HUDEP-2 (cell line): ENCODE data around the gene MYPOP.
"Not testable (repeated sequence)": the region's sequence is repeated elsewhere in the genome, so short reads cannot be mapped to it uniquely, and the experiment has no call there.

Experiments
- DNase-seq, 76 experiments: peaks; one replicate each; lab custom pipeline; 2025; ENCODE audit not compliant: unreplicated experiment in 76 of 76; lab: John Stamatoyannopoulos, UW

Gene MYPOP

GRCh38 chr19:45884682-45885555 is 17.5 kb downstream of the MYPOP start:
- DNase-seq = peak in 8 of 76 experiments; percentile 24 to 50 (median 39)

GRCh38 chr19:45883881-45884681 is 18.3 kb downstream of the MYPOP start:
- no peak for DNase-seq

GRCh38 chr19:45883586-45883880 is 18.9 kb downstream of the MYPOP start:
- no peak for DNase-seq

GRCh38 chr19:45882652-45883585 is 19.5 kb downstream of the MYPOP start:
- peak in 73 of 76 experiments; percentile 39 to 92 (median 83) for DNase-seq

GRCh38 chr19:45881909-45882528 is 20.4 kb downstream of the MYPOP start:
- no peak for DNase-seq

- no peak for DNase-seq
Measured at GRCh38 chr19:45881082-45881908, 21.1 kb downstream of the MYPOP start.

- no peak for DNase-seq
Measured at GRCh38 chr19:45879971-45880370, 22.4 kb downstream of the MYPOP start.

GRCh38 chr19:45879055-45879454 is 23.4 kb downstream of the MYPOP start:
- no peak for DNase-seq

- no peak for DNase-seq
Measured at GRCh38 chr19:45878043-45878794, 24.2 kb downstream of the MYPOP start.

- DNase-seq = no peak
Measured at GRCh38 chr19:45876411-45877197, 25.8 kb downstream of the MYPOP start.

- no peak for DNase-seq
Measured at GRCh38 chr19:45876161-45876410, 26.3 kb downstream of the MYPOP start.

- DNase-seq = no peak
Measured at GRCh38 chr19:45874620-45874966, 27.8 kb downstream of the MYPOP start.

- DNase-seq = no peak
Measured at GRCh38 chr19:45873219-45873772, 29.1 kb downstream of the MYPOP start.

GRCh38 chr19:45872095-45872919 is 30.1 kb downstream of the MYPOP start:
- no peak for DNase-seq

- DNase-seq = no peak
Measured at GRCh38 chr19:45870798-45871197, 31.6 kb downstream of the MYPOP start.

GRCh38 chr19:45867241-45867640 is 35.2 kb downstream of the MYPOP start:
- DNase-seq = not testable (repeated sequence)
